Measurements from ENCODE around the gene CD200.

GRCh38 chr3:112302881-112303763 is 29.8 kb upstream of the CD200 start:
- TF ChIP-seq, protein P1, sequence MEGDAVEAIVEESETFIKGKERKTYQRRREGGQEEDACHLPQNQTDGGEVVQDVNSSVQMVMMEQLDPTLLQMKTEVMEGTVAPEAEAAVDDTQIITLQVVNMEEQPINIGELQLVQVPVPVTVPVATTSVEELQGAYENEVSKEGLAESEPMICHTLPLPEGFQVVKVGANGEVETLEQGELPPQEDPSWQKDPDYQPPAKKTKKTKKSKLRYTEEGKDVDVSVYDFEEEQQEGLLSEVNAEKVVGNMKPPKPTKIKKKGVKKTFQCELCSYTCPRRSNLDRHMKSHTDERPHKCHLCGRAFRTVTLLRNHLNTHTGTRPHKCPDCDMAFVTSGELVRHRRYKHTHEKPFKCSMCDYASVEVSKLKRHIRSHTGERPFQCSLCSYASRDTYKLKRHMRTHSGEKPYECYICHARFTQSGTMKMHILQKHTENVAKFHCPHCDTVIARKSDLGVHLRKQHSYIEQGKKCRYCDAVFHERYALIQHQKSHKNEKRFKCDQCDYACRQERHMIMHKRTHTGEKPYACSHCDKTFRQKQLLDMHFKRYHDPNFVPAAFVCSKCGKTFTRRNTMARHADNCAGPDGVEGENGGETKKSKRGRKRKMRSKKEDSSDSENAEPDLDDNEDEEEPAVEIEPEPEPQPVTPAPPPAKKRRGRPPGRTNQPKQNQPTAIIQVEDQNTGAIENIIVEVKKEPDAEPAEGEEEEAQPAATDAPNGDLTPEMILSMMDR (IDR thresholded peaks at IDR 0.05): no peak
- TF ChIP-seq POLR2A (IDR thresholded peaks at IDR 0.05): no peak

All from body of pancreas (tissue), 4 donors.